Activated effector memory CD4-positive, alpha-beta T cell treated with anti-CD3 and anti-CD28 coated beads, Interleukin-2, amount 50 U/mL, for 16 hours (primary cell): ENCODE data around the gene USP36.
"Not testable (repeated sequence)": the region's sequence is repeated elsewhere in the genome, so short reads cannot be mapped to it uniquely, and the experiment has no call there.

Experiments used
- DNase-seq: peaks from one replicate; pipeline ENCODE4 v3.0.0-alpha.2; 2020

USP36 gene

GRCh38 chr17:78840780-78841611, at the start of gene USP36:
TSS of gene USP36 (minus strand) at chr17:78840814. CDS start at chr17:78836363, 4,451 bp downstream.
- peak; percentile 100 for DNase-seq

DNA sequence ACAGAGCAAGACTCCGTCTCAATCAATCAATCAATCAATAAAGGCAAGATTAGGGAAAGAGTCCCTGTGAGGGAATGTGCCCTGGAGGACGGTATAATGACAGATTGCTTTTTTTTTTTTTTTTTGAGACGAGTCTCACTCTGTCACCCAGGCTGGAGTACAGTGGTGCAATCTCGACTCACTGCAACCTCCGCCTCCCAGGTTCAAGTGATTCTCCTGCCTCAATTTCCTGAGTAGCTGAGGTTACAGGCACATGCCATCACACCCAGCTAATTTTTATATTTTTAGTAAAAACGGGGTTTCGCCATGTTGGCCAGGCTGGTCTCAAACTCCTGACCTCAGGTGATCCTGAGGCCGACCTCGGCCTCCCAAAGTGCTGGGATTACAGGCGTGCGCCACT, 49.5 kb upstream of the USP36 start:
- DNase-seq = not testable (repeated sequence)

DNA sequence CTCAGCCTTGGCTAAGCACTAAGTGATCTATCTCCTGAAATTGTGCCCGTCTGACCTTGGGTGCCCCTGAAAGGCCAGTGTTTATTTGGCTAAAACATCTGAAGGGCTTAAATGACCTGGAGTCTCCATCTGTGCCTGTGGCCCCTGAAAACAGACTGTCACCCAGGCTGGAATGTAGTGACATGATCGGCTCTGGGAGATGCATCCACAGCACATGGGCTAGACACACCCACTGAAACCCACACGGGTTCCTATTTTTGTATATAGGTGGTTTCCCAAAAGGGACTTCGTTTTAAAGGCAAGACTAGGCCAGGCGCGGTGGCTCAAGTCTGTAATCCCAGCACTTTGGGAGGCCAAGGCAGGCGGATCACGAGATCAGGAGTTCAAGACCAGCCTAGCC, 48.9 kb upstream of the USP36 start:
- no peak for DNase-seq

GRCh38 chr17:78888941-78889518, 48.4 kb upstream of the USP36 start:
- no peak for DNase-seq

DNA sequence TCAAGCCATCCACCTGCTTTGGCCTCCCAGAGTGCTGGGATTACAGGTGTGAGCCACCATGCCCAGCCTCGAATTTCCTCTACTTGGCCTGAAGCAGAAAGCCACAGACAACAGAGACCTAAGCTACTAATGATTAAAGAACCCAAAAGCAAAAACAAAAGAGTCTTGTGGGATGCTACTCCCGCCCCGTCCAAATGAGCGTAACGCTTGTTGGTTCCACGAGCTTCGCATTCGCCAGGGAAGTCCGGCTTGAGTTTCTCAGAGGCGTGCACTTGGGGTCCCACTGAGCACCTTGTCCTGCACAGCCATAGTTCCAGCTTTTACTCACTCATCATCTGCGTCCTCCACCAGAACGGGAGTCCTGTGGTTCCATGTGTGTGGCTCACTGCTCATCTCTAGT, 46.3 kb upstream of the USP36 start:
- DNase-seq = no peak

DNA sequence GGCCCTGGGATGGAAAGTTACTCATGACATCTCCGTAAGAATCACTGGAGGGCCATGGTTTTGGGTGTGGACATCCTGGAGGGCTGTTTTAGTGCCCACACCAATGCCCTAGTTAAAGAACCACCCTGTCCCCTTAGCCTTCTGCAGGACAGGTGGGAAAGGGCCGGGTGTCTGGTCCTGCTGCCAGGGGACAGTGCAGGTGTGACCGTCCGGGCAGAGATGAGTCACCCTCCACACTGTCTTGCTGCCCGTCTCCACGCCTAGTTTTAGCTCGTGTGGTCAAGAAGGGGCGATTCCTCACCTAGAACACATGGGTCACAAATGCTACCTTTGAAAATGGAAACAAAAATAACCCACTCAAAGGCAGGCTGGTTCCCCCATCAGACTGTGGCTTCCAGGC, 45.3 kb upstream of the USP36 start:
- DNase-seq = no peak

GRCh38 chr17:78884876-78885667, 44.5 kb upstream of the USP36 start:
- no peak for DNase-seq

DNA sequence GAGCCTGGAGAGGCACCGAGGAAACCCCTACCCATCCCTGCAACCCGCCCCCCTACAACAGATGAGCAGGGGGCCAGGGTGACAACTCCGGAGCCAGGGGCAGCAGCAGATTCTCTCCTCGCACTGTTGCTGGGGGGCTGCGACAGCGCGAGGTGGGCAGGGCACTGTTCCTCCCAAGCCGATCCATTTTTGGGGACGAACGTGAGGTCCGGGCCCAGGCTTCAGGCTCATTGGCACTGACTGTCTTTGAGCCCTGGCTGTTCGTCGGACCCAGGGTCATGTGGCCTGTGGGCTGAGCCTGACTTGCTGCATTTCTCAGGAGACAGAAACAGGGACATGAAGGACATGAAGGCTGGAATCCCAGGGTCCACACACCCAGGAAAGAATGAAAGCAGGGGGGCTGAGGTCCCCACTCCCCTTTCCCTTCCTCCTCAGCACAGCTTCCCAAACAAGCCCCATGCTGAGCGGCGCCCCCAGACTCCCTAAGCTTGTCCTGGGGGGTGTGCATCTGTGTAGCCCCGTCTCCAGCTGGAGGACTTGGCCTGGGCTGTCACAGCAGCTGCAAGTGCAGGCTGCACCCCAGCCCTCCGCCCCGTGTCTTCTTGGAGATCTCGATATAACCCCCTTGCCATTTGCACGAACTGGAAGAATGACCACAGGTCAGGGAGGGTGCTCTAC, 43.7 kb upstream of the USP36 start:
- DNase-seq = no peak

GRCh38 chr17:78883533-78884131, 43.0 kb upstream of the USP36 start:
- no peak for DNase-seq

- DNase-seq = no peak
Measured at GRCh38 chr17:78883089-78883532, 42.5 kb upstream of the USP36 start.

GRCh38 chr17:78882540-78883088, 42.0 kb upstream of the USP36 start:
- DNase-seq = no peak

DNA sequence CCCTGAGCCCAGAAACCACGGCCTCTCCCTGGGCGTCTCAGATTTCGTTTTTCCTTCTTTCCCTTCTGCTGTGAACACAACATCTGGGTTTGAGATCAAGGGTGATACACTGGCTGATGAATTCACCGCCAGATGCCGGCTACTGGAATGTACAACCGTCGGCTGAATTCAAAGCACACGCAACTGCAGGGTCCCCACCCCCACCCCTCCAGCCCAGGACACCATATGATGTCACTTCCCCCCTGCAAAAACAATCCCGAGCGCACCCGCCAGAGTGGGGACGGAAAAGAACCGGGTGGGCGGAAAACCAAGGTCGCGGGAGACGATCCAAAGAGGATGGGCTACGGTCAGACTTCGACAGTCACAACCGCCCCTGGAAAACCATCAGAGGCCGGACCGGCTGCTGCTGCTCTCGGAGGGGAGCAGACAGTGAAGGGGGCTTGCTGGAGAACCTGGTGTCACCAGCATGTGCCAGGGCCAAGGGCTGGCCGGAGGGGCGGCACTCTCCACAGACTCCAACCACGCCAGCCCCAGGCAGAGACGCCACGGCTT, 39.1 kb upstream of the USP36 start:
- DNase-seq = no peak

DNA sequence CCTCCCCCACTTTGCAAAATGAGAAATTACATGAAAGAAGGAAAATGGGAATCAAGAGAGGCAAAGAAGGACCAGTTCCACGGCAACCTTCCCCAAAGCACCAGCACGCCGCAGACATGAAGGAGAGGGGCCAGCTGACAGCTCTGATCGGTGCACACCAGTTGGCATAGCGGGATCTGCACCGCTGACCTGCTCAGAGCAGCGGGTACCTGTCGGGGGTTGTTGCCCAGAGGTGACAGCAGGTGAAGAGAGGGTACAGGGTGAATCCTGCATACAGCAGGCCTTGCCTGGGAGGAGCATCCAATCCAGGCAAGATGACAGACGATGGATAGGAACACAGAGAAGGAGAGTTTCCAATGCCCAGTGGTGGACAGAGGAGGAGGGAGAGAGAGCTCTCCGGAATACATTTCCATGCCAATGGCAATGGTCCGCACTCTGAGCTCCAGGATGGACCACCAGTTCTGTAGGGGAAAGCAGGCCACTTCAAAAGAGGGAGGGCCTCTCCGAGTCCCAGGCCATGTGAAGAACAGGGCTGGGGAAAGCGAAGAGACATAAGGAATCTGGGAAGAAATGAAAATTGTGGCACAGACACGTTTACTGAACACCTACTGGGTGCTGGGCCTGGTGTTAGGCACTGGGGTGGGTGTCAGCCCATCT, 38.4 kb upstream of the USP36 start:
- no peak for DNase-seq

DNA sequence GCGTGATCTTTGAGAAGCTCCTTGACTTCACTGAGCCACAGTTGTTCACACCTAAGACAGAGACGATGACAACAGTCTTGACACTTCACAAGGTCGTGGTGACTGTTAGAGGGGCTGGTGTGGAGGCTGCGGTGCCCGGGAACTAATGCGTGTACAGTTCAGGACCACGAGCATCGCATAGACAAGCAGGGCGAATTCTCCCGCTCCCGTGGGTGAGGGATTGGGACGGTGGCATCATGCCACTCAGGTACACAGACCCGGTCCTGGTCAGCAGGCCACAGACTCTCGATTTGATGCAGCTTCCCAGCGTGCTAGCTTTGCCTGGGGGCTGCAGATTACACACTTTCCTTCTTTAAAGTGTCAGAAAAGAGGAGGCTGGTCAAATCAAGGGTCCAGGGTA, 37.6 kb upstream of the USP36 start:
- DNase-seq = no peak

- DNase-seq = not testable (repeated sequence)
Measured at GRCh38 chr17:78876954-78877517, 36.4 kb upstream of the USP36 start.

DNA sequence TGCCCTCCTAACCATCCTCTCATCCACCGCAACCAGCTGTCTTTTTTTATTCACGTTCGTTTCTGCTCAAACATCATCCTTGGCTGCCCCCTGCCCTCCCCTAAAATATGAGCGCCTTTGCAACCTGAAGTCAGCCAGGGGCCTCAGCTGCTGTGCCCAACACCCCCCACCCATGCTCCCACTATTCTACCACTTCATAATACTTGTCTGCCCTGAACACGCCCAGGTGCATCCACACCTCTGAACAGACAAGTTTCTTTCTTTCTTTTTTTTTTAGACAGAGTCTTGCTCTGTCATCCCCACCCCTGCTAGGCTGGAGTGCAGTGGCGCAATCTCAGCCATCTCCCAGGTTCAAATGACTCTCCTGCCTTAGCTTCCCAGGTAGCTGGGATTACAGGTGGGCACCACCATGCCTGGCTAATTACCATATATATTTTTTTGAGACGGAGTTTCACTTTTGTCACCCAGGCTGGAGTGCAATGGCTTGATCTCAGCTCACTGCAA, 35.5 kb upstream of the USP36 start:
- DNase-seq = no peak

- DNase-seq = no peak
Measured at GRCh38 chr17:78875363-78876093, 34.9 kb upstream of the USP36 start.

- no peak for DNase-seq
Measured at GRCh38 chr17:78873519-78874340, 33.1 kb upstream of the USP36 start.

- DNase-seq = no peak
Measured at GRCh38 chr17:78872486-78872885, 31.9 kb upstream of the USP36 start.
